Keratinocyte (primary cell): ENCODE results near the gene BCAS3.

Experiments used
- CTCF ChIP-seq, 3 experiments: IDR thresholded peaks in 1 of 3; conservative IDR thresholded peaks in 1 of 3; optimal IDR thresholded peaks in 1 of 3; 2 replicates in 2 of 3; 3 replicates in 1 of 3; pipeline versions ENCODE3 to v1.5.1; 2011; ENCODE audit warnings: low read length in 3 of 3, mild to moderate bottlenecking in 3 of 3, moderate library complexity in 2 of 3, control low read depth in 1 of 3, inconsistent platforms in 1 of 3; ENCODE audit not compliant: insufficient read depth in 2 of 3; ENCODE audit errors: extremely low read depth in 1 of 3
- EZH2 ChIP-seq: IDR thresholded peaks from one replicate; pipeline ENCODE4 v1.6.1; 2012; ENCODE audit warnings: inconsistent platforms, mild to moderate bottlenecking, low read length, moderate library complexity

GRCh38 chr17:60717814-60718213 lies 40.2 kb downstream of the BCAS3 start:
- TF ChIP-seq EZH2 (no peak), CTCF (optimal IDR thresholded peaks at IDR 0.05 in 1 of 3, IDR thresholded peaks at IDR 0.05 in 1 of 3, conservative IDR thresholded peaks at IDR 0.05 in 1 of 3; ENCODE audit: extremely low read depth in 1 of 3, insufficient read depth in 2 of 3, low read length in 3 of 3) (no peak)
